Upper lobe of right lung (tissue), 1 donor: Measurements from ENCODE around the gene FAM217B. TPM values are rescaled to one million over a fixed set of nuclear protein-coding genes. Genes with fewer than 3 reads are reported as not detected.

ENCODE experiments used
- ATAC-seq: fragments of 200-7000 bp; cut with Tn5 transposase; one replicate; pipeline ENCODE4 v1.9.1; 2020; ENCODE audit warnings: mild to moderate bottlenecking, moderate library complexity
- DNase-seq: peaks from one replicate; pipeline ENCODE4 v3.0.0-alpha.2; 2020
- H3K27ac ChIP-seq: fragments of 200-600 bp; one replicate; pipeline ENCODE4 v1.8.0; 2022
- H3K27me3 ChIP-seq: fragments of 200-600 bp; one replicate; pipeline ENCODE4 v1.8.0; 2022; ENCODE audit warnings: mild to moderate bottlenecking
- H3K36me3 ChIP-seq: fragments of 200-600 bp; one replicate; pipeline ENCODE4 v1.8.0; 2022
- H3K4me1 ChIP-seq: fragments of 200-600 bp; one replicate; pipeline ENCODE4 v1.8.0; 2022
- H3K4me3 ChIP-seq: fragments of 200-600 bp; one replicate; pipeline ENCODE4 v1.8.0; 2022; ENCODE audit warnings: mild to moderate bottlenecking
- H3K9me3 ChIP-seq: fragments of 200-600 bp; one replicate; pipeline ENCODE4 v1.8.0; 2022
- CTCF ChIP-seq: fragments of 200-600 bp; IDR thresholded peaks from one replicate; pipeline ENCODE4 v1.8.0; 2022; ENCODE audit warnings: antibody characterized with exemption
- intact Hi-C: fragments of 100-400 bp; cut with DNase I; formaldehyde crosslinking; loops from one replicate; pipeline ENCODE4 v1.11.0; 2022
- total RNA-seq: library from RNA; stranded (reverse); fragmentation: NEBNext Ultra II Directional; extraction: Animal tissue kit (Norgen Biotek cat#: 25700); gene quantifications from one replicate; pipeline ENCODE4 v1.2.1, GENCODE V29; 2021
- donor health status: DM: no; HTN: yes; CAD: no; lungs with severe emphysema.

Gene FAM217B
- total RNA-seq, 1 donor from 2014 or later: 24.3 TPM

GRCh38 chr20:59977086-59977485, 36.9 kb downstream of the FAM217B start:
- no peak for TF ChIP-seq CTCF
- Histone ChIP-seq H3K36me3 (no peaks in the 10 kb centered on the region), H3K9me3 (no peaks in the 10 kb centered on the region), H3K4me1 (peaks cover 4% of the 10 kb centered on the region), H3K27me3 (no peaks in the 10 kb centered on the region), H3K27ac (no peak overlapping the region), H3K4me3 (no peak overlapping the region)
- DNase-seq (no peak), ATAC-seq (no peak)
- intact Hi-C loops: no loop called here

GRCh38 chr20:59983076-59983475, 42.9 kb downstream of the FAM217B start:
- H3K27ac ChIP-seq: no peak overlapping the region
- intact Hi-C loops: no loop called here
- no peaks in the 10 kb centered on the region for H3K36me3 ChIP-seq
- H3K4me1 ChIP-seq: no peaks in the 10 kb centered on the region
- no peak overlapping the region for H3K4me3 ChIP-seq
- no peak for TF ChIP-seq CTCF
- DNase-seq: no peak
- no peaks in the 10 kb centered on the region for H3K27me3 ChIP-seq
- H3K9me3 ChIP-seq: no peaks in the 10 kb centered on the region
- no peak for ATAC-seq

- Histone ChIP-seq H3K27ac (peak overlapping the region; percentile 38), H3K27me3 (no peaks in the 10 kb centered on the region)
Observed at GRCh38 chr20:59984541-59984940, 44.4 kb downstream of the FAM217B start.

GRCh38 chr20:59985164-59985563, 45.0 kb downstream of the FAM217B start:
- H3K36me3 ChIP-seq: no peaks in the 10 kb centered on the region
- no peak overlapping the region for H3K4me3 ChIP-seq
- H3K9me3 ChIP-seq: no peaks in the 10 kb centered on the region
- intact Hi-C loops: no loop called here
- TF ChIP-seq CTCF: no peak
- H3K27me3 ChIP-seq: no peaks in the 10 kb centered on the region
- H3K4me1 ChIP-seq: no peaks in the 10 kb centered on the region
- DNase-seq: no peak
- ATAC-seq: no peak
- H3K27ac ChIP-seq: peak overlapping the region; percentile 38

More at GRCh38 chr20:59984541-59984940, 44.4 kb downstream of the FAM217B start:
- no peak for TF ChIP-seq CTCF
- no peaks in the 10 kb centered on the region for H3K9me3 ChIP-seq
- ATAC-seq (peak; percentile 34), DNase-seq (no peak)
- H3K4me3 ChIP-seq: no peak overlapping the region
- H3K4me1 ChIP-seq: no peaks in the 10 kb centered on the region
- H3K36me3 ChIP-seq: no peaks in the 10 kb centered on the region
- intact Hi-C loops: no loop called here

- Histone ChIP-seq H3K4me3 (no peak overlapping the region), H3K27me3 (no peaks in the 10 kb centered on the region), H3K36me3 (no peaks in the 10 kb centered on the region), H3K27ac (no peak overlapping the region), H3K9me3 (no peaks in the 10 kb centered on the region), H3K4me1 (no peaks in the 10 kb centered on the region)
- intact Hi-C loops: no loop called here
- peak; percentile 15 for TF ChIP-seq CTCF
- ATAC-seq: peak; percentile 45
- DNase-seq: no peak
Observed at GRCh38 chr20:59985864-59986263, 45.7 kb downstream of the FAM217B start.

- DNase-seq (no peak), ATAC-seq (no peak)
- TF ChIP-seq CTCF: no peak
- no peaks in the 10 kb centered on the region for H3K36me3 ChIP-seq
- no peaks in the 10 kb centered on the region for H3K27me3 ChIP-seq
- no peaks in the 10 kb centered on the region for H3K4me1 ChIP-seq
- H3K9me3 ChIP-seq: no peaks in the 10 kb centered on the region
- H3K4me3 ChIP-seq: no peak overlapping the region
- intact Hi-C loops: no loop called here
- no peak overlapping the region for H3K27ac ChIP-seq
Observed at GRCh38 chr20:59987135-59987534, 46.9 kb downstream of the FAM217B start.
